HG03571 (cell line): ENCODE data around the gene RTP5.
"Not testable (repeated sequence)": the region's sequence is repeated elsewhere in the genome, so short reads cannot be mapped to it uniquely, and the experiment has no call there.

ENCODE experiments used
- ATAC-seq: cut with Tn5 transposase; IDR thresholded peaks from one replicate; pipeline ENCODE4 v1.9.1; 2021; ENCODE audit not compliant: unreplicated experiment

The RTP5 gene

DNA sequence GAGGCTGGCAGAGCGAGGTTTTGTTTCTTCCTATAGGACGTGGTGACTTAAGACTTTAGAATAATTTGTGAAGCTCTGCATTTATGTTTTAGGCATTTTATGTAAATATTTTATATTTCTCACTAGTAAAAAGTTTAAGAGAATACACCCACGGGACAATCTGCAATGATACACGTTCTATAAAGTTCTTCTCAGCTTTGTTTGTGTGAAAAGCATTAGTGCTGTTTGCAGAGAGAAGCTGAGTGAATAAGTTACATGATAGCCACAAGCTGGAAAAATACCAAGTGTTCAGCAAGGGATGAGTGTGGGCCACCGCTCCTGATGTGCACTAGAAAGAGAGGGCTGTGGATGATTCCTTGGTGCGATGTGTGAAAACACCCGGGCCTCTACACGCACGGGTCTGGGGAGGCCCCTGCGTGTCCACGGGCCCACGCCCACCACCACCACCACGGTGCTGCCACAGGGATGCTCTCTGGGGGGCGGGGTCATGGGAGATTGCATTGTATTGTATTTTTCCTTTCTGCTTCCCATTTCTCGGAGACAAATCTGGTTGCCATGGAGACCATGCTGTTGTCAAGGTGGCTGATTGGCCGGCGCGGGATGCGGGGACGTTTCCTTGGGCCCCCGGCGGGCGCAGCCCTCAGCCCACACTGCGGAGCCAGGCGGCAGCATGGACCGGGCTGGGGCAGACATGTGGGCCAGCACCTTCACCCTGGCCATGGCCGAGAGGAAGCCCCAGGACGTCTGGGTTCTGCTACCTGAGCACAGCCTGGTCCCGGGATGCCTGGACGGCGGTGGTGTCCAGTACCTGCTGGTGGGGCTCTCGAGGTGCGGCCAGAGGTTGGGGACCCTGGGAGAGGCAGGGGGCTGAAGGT, at the start of gene RTP5:
RTP5 (plus strand) TSS at position 643 of the 875 bp plus-strand sequence; CDS start at position 671, 28 bp downstream.
- no peak for ATAC-seq

DNA sequence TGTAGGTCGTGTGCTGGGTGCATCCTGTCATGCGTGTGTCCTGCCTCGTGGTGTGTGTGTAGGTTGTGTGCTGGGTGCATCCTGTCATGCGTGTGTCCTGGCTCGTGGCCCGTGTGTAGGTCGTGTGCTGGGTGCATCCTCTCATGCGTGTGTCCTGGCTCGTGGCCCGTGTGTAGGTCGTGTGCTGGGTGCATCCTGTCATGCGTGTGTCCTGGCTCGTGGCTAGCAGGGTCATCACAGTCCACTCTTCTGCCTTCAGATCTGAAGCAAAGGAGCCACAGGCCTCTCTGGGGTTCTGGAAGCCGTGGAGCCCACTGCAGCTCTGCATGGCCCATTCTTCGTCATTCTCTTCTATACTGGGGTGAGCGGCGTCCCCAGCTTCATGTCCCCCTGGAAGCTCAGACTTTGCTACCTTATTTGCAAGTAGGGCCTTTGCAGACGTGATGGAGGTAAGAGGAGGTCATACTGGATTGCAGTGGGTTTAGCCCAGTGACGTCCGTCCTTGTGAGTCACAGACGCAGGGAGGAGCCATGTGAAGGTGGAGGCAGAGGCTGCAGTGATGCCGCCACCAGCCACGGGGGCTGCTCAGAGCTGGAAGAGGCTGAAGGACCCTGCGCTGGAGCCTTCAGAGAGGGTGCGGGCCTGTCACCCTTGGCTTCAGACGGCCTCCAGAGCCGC, 49.4 kb upstream of the RTP5 start:
- ATAC-seq, result not testable (repeated sequence)

GRCh38 chr2:241820625-241821384, 48.7 kb upstream of the RTP5 start:
- ATAC-seq, result no peak

DNA sequence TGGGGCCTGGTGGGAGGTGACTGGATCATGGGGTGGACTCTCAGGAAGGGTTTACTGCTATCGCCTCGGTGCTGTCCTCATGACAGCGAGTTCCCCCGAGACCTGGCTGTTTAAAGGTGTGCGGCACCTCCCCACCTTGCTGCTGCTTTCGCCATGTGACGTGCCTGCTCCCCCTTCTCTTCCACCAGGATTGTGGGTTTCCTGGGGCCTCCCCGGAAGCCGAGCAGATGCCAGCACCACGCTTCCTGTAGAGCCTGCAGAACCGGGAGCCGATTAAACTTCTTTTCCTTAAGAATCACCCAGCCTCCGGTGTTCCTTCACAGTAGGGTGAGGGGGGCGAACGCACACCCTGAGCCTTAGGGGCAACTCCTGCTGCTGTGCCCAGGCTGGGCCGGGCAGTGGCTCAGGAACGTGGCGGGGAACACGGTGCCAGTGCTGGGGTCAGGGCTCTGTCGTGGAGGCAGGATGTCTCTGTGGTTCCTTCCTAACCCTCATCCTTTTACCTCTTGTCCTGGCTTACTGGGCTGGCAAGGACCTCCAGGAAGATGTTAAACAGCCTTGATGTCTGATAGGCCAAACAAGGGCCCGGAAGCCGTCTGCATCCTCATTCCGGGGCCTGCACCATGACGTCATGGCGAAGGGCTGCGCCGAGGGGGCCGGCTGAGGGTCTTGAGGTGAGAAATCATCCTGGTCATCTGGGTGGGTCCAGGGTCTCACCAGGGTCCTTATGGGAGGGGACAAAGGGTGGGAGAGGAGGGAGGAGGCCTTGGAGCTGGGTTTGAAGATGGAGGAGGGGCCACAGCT, 47.9 kb upstream of the RTP5 start:
- ATAC-seq, result no peak

DNA sequence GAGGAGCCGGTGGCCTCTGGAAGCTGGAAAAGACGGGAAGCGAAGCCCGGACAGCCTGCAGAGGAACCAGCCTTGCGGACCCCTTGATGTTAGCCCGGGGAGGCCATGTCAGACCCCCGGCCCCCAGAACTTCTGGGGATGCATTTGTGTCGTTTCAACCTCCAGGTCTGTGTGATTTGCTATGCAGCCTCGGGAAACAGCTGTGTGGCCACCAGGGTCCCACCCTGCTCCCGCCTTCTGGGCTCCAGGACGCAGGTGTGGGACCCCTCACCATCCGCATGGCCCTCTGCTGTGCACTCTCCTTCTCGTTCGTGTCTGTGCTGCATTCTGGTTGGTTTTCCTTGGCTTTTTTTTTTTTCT, 47.3 kb upstream of the RTP5 start:
- ATAC-seq, result no peak

GRCh38 chr2:241823531-241824437, 45.7 kb upstream of the RTP5 start:
- ATAC-seq, result not testable (repeated sequence)

DNA sequence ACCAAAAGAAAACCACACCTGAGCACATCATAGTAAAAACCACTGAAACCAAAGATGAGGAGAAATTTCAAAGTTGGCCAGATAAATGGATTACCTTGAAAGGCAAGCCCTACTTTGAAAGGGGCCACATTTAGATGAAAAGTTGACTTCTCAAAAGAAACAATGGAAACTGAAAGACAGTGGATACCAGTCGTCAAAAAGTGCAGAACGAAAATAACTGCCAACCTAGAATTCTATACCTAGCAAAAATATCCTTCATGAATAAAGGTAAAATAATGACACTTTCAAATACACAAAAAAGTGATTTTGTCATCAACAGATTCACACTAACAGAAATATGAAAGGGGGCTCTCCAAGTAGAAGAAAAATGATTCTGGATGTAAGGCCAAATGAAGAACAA, 42.1 kb upstream of the RTP5 start:
- ATAC-seq, result no peak

- ATAC-seq, result no peak
Measured at GRCh38 chr2:241833101-241833663, 36.3 kb upstream of the RTP5 start.

DNA sequence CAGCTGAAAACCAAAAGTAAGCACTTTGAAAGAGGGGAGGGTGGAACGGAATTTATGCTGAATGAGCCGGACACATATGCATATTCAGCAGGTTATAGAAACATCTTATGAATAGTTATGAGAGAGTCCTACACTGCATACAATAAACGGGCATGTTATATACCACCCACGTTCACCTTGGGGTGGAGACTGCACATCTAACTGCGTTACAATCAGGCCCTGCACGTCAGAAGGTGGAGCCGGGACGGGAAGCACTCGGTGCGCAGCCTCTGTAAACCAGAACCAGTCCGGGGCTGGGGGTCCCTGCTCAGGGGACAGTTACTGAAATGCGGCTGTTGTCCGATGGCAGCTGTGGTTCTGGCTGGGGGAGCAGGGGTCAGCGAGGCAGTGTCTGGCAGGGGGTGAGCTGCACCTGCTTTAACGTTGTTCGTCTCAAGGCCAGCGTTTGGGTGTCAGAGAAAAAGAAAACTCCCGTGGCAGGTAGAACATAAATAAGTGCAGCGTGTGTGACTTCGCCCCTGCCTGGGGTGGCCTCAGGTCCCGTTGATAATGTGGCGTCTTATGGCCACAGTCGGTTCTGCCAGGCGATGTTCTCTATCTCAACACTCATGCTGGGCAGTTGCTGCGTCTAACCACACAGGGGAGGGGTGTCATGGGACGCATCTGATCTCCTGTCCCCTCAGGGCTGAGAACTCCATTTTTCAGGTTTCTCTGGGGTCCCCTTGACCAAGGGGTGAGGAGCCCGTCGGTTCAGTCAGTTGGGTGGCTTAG, 35.6 kb upstream of the RTP5 start:
- not testable (repeated sequence) for ATAC-seq

GRCh38 chr2:241834527-241835210, 34.9 kb upstream of the RTP5 start:
- ATAC-seq, result no peak

GRCh38 chr2:241835611-241836010, 33.9 kb upstream of the RTP5 start:
- ATAC-seq, result no peak

- no peak for ATAC-seq
Measured at GRCh38 chr2:241836292-241836691, 33.2 kb upstream of the RTP5 start.

- ATAC-seq, result no peak
Measured at GRCh38 chr2:241837197-241837965, 32.1 kb upstream of the RTP5 start.

DNA sequence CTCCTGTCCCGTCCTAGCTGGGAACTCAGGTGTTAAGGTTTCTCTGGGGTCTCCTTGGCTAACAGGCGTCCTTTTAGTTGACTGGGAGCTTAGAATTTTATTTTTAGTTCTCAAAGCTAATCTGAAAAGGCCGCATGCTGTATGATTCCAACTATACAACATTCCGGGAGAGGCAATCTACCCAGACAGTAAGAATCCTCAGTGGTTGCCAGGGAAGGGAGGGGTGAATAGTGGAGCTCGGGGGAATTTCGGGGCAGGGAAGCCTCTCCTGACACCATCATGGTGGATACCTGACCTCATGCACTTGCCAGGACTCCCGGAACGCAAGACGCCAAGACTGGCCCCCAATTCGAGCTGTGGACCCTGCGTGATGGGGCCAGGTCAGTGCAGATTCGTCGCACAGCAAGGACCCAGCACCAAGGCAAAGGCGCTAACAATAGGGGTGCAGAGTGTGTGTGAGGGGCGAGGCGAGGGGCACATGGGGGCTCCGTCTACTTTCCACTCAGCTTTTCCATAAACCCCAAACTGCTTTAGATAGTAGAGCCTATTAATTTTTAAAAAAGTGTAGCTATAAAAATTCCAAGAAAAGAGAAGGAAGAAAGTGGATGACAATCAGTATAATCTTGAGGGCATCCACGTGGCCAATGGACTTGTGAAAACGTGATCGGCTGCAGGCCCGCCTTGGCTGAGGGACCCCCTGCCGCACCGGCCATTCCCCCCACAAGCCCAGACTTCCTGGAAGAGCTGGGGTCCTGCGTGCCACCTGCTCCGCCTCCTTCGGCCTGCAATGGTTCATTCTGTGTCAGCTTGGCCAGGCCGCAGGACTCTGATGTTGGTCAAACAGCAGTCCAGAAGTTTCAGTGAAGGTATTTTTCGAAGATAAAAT, 28.1 kb upstream of the RTP5 start:
- ATAC-seq, result no peak

DNA sequence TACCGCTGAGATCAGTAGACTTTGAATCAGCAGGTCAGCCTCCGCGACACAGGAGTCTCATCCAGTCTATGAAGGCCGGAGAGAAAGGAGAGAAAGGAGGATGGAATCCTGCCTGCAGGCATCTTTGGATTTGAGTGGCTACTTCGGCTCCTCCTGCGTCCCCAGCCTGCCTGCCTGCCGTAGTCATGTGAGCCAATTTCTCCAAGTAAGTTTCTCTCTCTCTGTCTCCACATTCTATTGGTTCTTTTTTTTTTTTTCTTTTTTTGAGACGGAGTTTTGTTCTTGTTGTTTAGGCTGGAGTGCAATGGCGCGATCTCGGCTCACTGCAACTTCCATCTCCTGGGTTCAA, 27.5 kb upstream of the RTP5 start:
- no peak for ATAC-seq

GRCh38 chr2:241842620-241843211, 26.8 kb upstream of the RTP5 start:
- no peak for ATAC-seq
